Mesodermal cell (in vitro differentiated cells): ENCODE measurements around the gene TECPR1.
"Not testable (repeated sequence)": the region's sequence is repeated elsewhere in the genome, so short reads cannot be mapped to it uniquely, and the experiment has no call there.

Experiments
- H3K27ac ChIP-seq: 2 replicates; pipeline ENCODE4 v1.7.0; 2013; ENCODE audit warnings: mild to moderate bottlenecking, low read depth, low read length, moderate library complexity; ENCODE audit not compliant: severe bottlenecking
- H3K36me3 ChIP-seq: 2 replicates; pipeline ENCODE4 v1.7.1; 2013; ENCODE audit warnings: mild to moderate bottlenecking, low read length, moderate library complexity; ENCODE audit not compliant: control insufficient read depth, insufficient read depth
- H3K4me1 ChIP-seq: one replicate; pipeline ENCODE4 v1.7.1; 2013; ENCODE audit warnings: mild to moderate bottlenecking, low read length; ENCODE audit not compliant: insufficient read depth, control insufficient read depth, poor library complexity, severe bottlenecking
- H3K4me3 ChIP-seq: 2 replicates; pipeline ENCODE4 v1.7.0; 2013; ENCODE audit warnings: low read length, control low read depth, mild to moderate bottlenecking; ENCODE audit not compliant: insufficient read depth, poor library complexity, severe bottlenecking; ENCODE audit errors: extremely low read depth
- H3K9me3 ChIP-seq: 2 replicates; pipeline ENCODE4 v1.7.1; 2013; ENCODE audit warnings: mild to moderate bottlenecking, low read length, moderate library complexity; ENCODE audit not compliant: control insufficient read depth
- WGBS, 2 experiments: methylation state at CpG; one replicate each; pipeline ENCODE4 v1.1.5; 2013; ENCODE audit warnings: missing lambda C conversion rate in 2 of 2; ENCODE audit not compliant: insufficient coverage in 2 of 2; 5-methylcytosine and 5-hydroxymethylcytosine counted together

Gene TECPR1

GRCh38 chr7:98224701-98225181 is 27.3 kb downstream of the TECPR1 start:
- H3K27ac ChIP-seq = no peak overlapping the region
- no peaks in the 10 kb centered on the region for H3K9me3 ChIP-seq
- no peaks in the 10 kb centered on the region for H3K4me1 ChIP-seq
- WGBS, 2 experiments = 88 to 92% methylated on average over 11 to 20 of the region's 21 CpGs
- no peaks in the 10 kb centered on the region for H3K36me3 ChIP-seq
- no peak overlapping the region for H3K4me3 ChIP-seq

- Histone ChIP-seq H3K36me3 (no peaks in the 10 kb centered on the region), H3K27ac (no peak overlapping the region)
- WGBS, 2 experiments = 91 to 92% methylated on average over 16 to 20 of the region's 21 CpGs
These were observed 27.9 kb downstream of the TECPR1 start for GRCh38 chr7:98223898-98224700.

GRCh38 chr7:98223351-98223897 is 28.6 kb downstream of the TECPR1 start:
- H3K4me3 ChIP-seq = no peak overlapping the region
- 88 to 94% methylated on average over 10 to 12 of the region's 15 CpGs for WGBS, 2 experiments
- no peak overlapping the region for H3K27ac ChIP-seq
- H3K9me3 ChIP-seq = no peaks in the 10 kb centered on the region
- H3K4me1 ChIP-seq = no peaks in the 10 kb centered on the region
- H3K36me3 ChIP-seq = no peaks in the 10 kb centered on the region

More at GRCh38 chr7:98223898-98224700, 27.9 kb downstream of the TECPR1 start:
- no peaks in the 10 kb centered on the region for H3K4me1 ChIP-seq
- no peaks in the 10 kb centered on the region for H3K9me3 ChIP-seq
- no peak overlapping the region for H3K4me3 ChIP-seq

- H3K4me1 ChIP-seq = no peaks in the 10 kb centered on the region
- no peak overlapping the region for H3K27ac ChIP-seq
- H3K4me3 ChIP-seq = no peak overlapping the region
- no peaks in the 10 kb centered on the region for H3K9me3 ChIP-seq
- H3K36me3 ChIP-seq = no peaks in the 10 kb centered on the region
- 93 to 94% methylated on average over 29 of the region's 30 CpGs for WGBS, 2 experiments
These were observed 29.4 kb downstream of the TECPR1 start for GRCh38 chr7:98222533-98223195.

GRCh38 chr7:98221611-98222532 is 30.2 kb downstream of the TECPR1 start:
- Histone ChIP-seq H3K36me3 (peaks cover 6% of the 10 kb centered on the region), H3K9me3 (no peaks in the 10 kb centered on the region), H3K4me3 (no peak overlapping the region), H3K27ac (no peak overlapping the region), H3K4me1 (no peaks in the 10 kb centered on the region)
- WGBS, 2 experiments = 94 to 96% methylated on average over 34 of the region's 34 CpGs

GRCh38 chr7:98219382-98219781 is 32.6 kb downstream of the TECPR1 start:
- H3K36me3 ChIP-seq, H3K4me3 ChIP-seq, H3K4me1 ChIP-seq, H3K27ac ChIP-seq, H3K9me3 ChIP-seq: not testable (repeated sequence)
- 93% methylated on average over 5 of the region's 6 CpGs; no CpG with 5 or more reads in 1 of the 2 experiments for WGBS, 2 experiments

- H3K27ac ChIP-seq = no peak overlapping the region
These were observed 34.1 kb downstream of the TECPR1 start for GRCh38 chr7:98217623-98218582.

GRCh38 chr7:98216941-98217622 is 35.0 kb downstream of the TECPR1 start:
- Histone ChIP-seq H3K9me3 (no peaks in the 10 kb centered on the region), H3K27ac (no peak overlapping the region), H3K4me1 (no peaks in the 10 kb centered on the region), H3K4me3 (no peak overlapping the region), H3K36me3 (peaks cover 6% of the 10 kb centered on the region)
- 87 to 93% methylated on average over 19 to 20 of the region's 24 CpGs for WGBS, 2 experiments

More at GRCh38 chr7:98217623-98218582, 34.1 kb downstream of the TECPR1 start:
- Histone ChIP-seq H3K36me3 (peaks cover 6% of the 10 kb centered on the region), H3K4me3 (no peak overlapping the region), H3K4me1 (no peaks in the 10 kb centered on the region), H3K9me3 (no peaks in the 10 kb centered on the region)
- 93 to 94% methylated on average over 28 to 32 of the region's 41 CpGs for WGBS, 2 experiments
